HepG2 (cell line): Measurements from ENCODE around the gene HLF. TPM values are rescaled to one million over a fixed set of nuclear protein-coding genes. Genes with fewer than 3 reads are reported as not detected.

Experiments
- BORCS8-MEF2B ChIP-seq: sonication (generic); formaldehyde crosslinking; IDR thresholded peaks from 2 replicates; pipeline ENCODE4 v1.8.0; 2022; ENCODE audit warnings: mild to moderate bottlenecking, missing genetic modification reagents
- BRF2 ChIP-seq: sonication (generic); formaldehyde crosslinking; IDR thresholded peaks from 2 replicates; pipeline ENCODE4 v1.8.1; 2022; ENCODE audit warnings: mild to moderate bottlenecking, missing genetic modification reagents
- FOSL1 ChIP-seq: sonication (generic); formaldehyde crosslinking; IDR thresholded peaks from 2 replicates; pipeline ENCODE4 v1.9.0; 2021; ENCODE audit warnings: missing genetic modification reagents, borderline replicate concordance
- GABPA ChIP-seq, 2 experiments: IDR thresholded peaks; 2 replicates each; pipeline ENCODE4 v1.6.1; 2011 to 2016; ENCODE audit warnings: low read depth in 2 of 2, low read length in 1 of 2, missing biosample characterization in 1 of 2, missing genetic modification characterization in 1 of 2
- GRHL1 ChIP-seq: sonication (generic); formaldehyde crosslinking; conservative IDR thresholded peaks from 2 replicates; pipeline ENCODE4 v1.8.0; 2022; ENCODE audit warnings: missing genetic modification reagents
- HOMEZ ChIP-seq: IDR thresholded peaks from 2 replicates; pipeline ENCODE4 v1.6.1; 2016; ENCODE audit warnings: low read depth
- MAX ChIP-seq: IDR thresholded peaks from 2 replicates; pipeline ENCODE4 v1.6.1; 2012; ENCODE audit warnings: inconsistent platforms
- NFKB2 ChIP-seq: sonication (generic); formaldehyde crosslinking; IDR thresholded peaks from 2 replicates; pipeline ENCODE4 v1.4.0; 2020; ENCODE audit warnings: missing genetic modification reagents, borderline replicate concordance
- NFYB ChIP-seq: sonication (generic); formaldehyde crosslinking; IDR thresholded peaks from 2 replicates; pipeline ENCODE4 v1.4.0; 2020; ENCODE audit warnings: missing genetic modification reagents
- NR2F6 ChIP-seq, 2 experiments: IDR thresholded peaks; 2 replicates each; pipeline ENCODE4 v1.6.1; 2016; ENCODE audit warnings: antibody characterized with exemption in 1 of 2, mild to moderate bottlenecking in 1 of 2
- PAWR ChIP-seq: sonication (generic); formaldehyde crosslinking; IDR thresholded peaks from 2 replicates; pipeline ENCODE4 v1.4.0; 2020; ENCODE audit warnings: missing genetic modification reagents, mild to moderate bottlenecking, borderline replicate concordance
- SIN3A ChIP-seq: IDR thresholded peaks from 2 replicates; pipeline ENCODE4 v1.6.1; 2011; ENCODE audit warnings: low read depth, mild to moderate bottlenecking, control low read depth, low read length, borderline replicate concordance
- SIX4 ChIP-seq: sonication (generic); formaldehyde crosslinking; IDR thresholded peaks from 2 replicates; pipeline ENCODE4 v1.4.0; 2020; ENCODE audit warnings: missing genetic modification reagents
- SP4 ChIP-seq: sonication (generic); formaldehyde crosslinking; IDR thresholded peaks from 2 replicates; pipeline ENCODE4 v1.8.1; 2023; ENCODE audit warnings: mild to moderate bottlenecking, missing genetic modification reagents
- SRSF4 ChIP-seq: fragments of 200-400 bp; formaldehyde crosslinking; IDR thresholded peaks from one replicate; pipeline ENCODE4 v1.6.1; 2018; ENCODE audit warnings: mild to moderate bottlenecking, low read depth, low read length, moderate library complexity; ENCODE audit not compliant: poor library complexity, severe bottlenecking
- THAP11 ChIP-seq: IDR thresholded peaks from 2 replicates; pipeline ENCODE4 v1.6.1; 2016; ENCODE audit warnings: missing biosample characterization, missing genetic modification reagents
- THAP8 ChIP-seq: sonication (generic); formaldehyde crosslinking; IDR thresholded peaks from 2 replicates; pipeline ENCODE4 v1.5.1; 2020; ENCODE audit warnings: missing genetic modification reagents, mild to moderate bottlenecking, borderline replicate concordance
- ZEB1 ChIP-seq: IDR thresholded peaks from 2 replicates; pipeline ENCODE4 v1.6.1; 2012; ENCODE audit warnings: mild to moderate bottlenecking, low read depth, inconsistent platforms; ENCODE audit not compliant: insufficient replicate concordance
- ZFP1 ChIP-seq: IDR thresholded peaks from 2 replicates; pipeline ENCODE4 v1.6.1; 2016
- ZMYM4 ChIP-seq: sonication (generic); formaldehyde crosslinking; IDR thresholded peaks from 2 replicates; pipeline ENCODE4 v1.8.1; 2023; ENCODE audit warnings: mild to moderate bottlenecking, missing genetic modification reagents
- ZNF180 ChIP-seq: sonication (generic); formaldehyde crosslinking; IDR thresholded peaks from 2 replicates; pipeline ENCODE4 v1.4.0; 2020; ENCODE audit warnings: low read depth, missing genetic modification reagents, borderline replicate concordance
- ZNF235 ChIP-seq: sonication (generic); formaldehyde crosslinking; IDR thresholded peaks from 2 replicates; pipeline ENCODE4 v1.8.1; 2023; ENCODE audit warnings: mild to moderate bottlenecking, missing genetic modification reagents, borderline replicate concordance
- ZNF282 ChIP-seq: fragments of 450-650 bp; IDR thresholded peaks from 2 replicates; pipeline ENCODE4 v1.6.1; 2018; ENCODE audit not compliant: partially characterized antibody
- ZNF557 ChIP-seq: sonication (generic); formaldehyde crosslinking; IDR thresholded peaks from 2 replicates; pipeline ENCODE4 v1.4.0; 2020; ENCODE audit warnings: missing genetic modification reagents
- ZNF564 ChIP-seq: sonication (generic); formaldehyde crosslinking; IDR thresholded peaks from 2 replicates; pipeline ENCODE4 v1.8.1; 2023; ENCODE audit warnings: mild to moderate bottlenecking, missing genetic modification reagents
- polyA plus RNA-seq, 8 experiments: library from polyadenylated mRNA; depleted of rRNA in 3 of 8; stranded (reverse) in 7 of 8; unstranded in 1 of 8; fragments of >200 nt; fragmentation: Illumina TruSeq in 4 of 8; extraction: Trizol in 4 of 8; gene quantifications; 2 replicates each; pipeline versions ENCODE4 v1.2.1 to v1.2.3, GENCODE V29; 2011 to 2016; ENCODE audit warnings: low read depth in 4 of 8, missing spikeins in 1 of 8, mixed read lengths in 1 of 8; ENCODE audit not compliant: insufficient read depth in 1 of 8
- total RNA-seq, 5 experiments: library from RNA; depleted of rRNA; stranded (reverse); fragments of >200 nt; fragmentation: Illumina TruSeq; extraction: Trizol; gene quantifications; 2 replicates each; pipeline ENCODE4 v1.2.3, GENCODE V29; 2016; ENCODE audit warnings: low read depth in 1 of 5

Gene HLF
- total and polyA plus RNA-seq, 2 of the 13 experiments (the other 11 are each of a cell fraction or from before 2014, with no cell fraction given): 202 to 346 TPM

- no peak; the same call in 1 of the 2 replicates for TF ChIP-seq MAX
- no peak for TF ChIP-seq NR2F6 (IDR thresholded peaks at IDR 0.05)
- no peak for TF ChIP-seq NR2F6 (CRISPR knock-in tag; IDR thresholded peaks at IDR 0.05)
- no peak for TF ChIP-seq NFYB (CRISPR knock-in tag)
- TF ChIP-seq ZNF282: no peak
- TF ChIP-seq SIN3A: 0 out of 2 replicates have a peak, but pooled peaks have one; percentile 30
- no peak for TF ChIP-seq HOMEZ (CRISPR knock-in tag)
- TF ChIP-seq THAP11 (CRISPR knock-in tag): peak; percentile 41; the same call in 1 of the 2 replicates
- TF ChIP-seq BRF2 (CRISPR knock-in tag): 0 out of 2 replicates have a peak, but pooled peaks have one; percentile 4
- no peak for TF ChIP-seq ZNF564
- no peak for TF ChIP-seq SP4 (CRISPR knock-in tag)
- no peak for TF ChIP-seq GABPA (IDR thresholded peaks at IDR 0.05; ENCODE audit: low read depth, low read length)
- TF ChIP-seq GABPA (CRISPR knock-in tag; IDR thresholded peaks at IDR 0.05; ENCODE audit: low read depth): no peak
- no peak for TF ChIP-seq NFKB2 (CRISPR knock-in tag)
- TF ChIP-seq SRSF4: no peak
- TF ChIP-seq ZEB1: peak; percentile 31
- TF ChIP-seq ZNF235 (CRISPR knock-in tag): no peak
- no peak for TF ChIP-seq ZFP1 (CRISPR knock-in tag)
- no peak for TF ChIP-seq ZNF180 (CRISPR knock-in tag)
- no peak for TF ChIP-seq THAP8 (CRISPR knock-in tag)
- TF ChIP-seq PAWR (CRISPR knock-in tag): no peak
- no peak for TF ChIP-seq ZNF557 (CRISPR knock-in tag)
- no peak for TF ChIP-seq ZMYM4 (CRISPR knock-in tag)
- TF ChIP-seq GRHL1: no peak
- TF ChIP-seq BORCS8-MEF2B: 0 out of 2 replicates have a peak, but pooled peaks have one; percentile 11
- TF ChIP-seq FOSL1 (CRISPR knock-in tag): no peak
- no peak for TF ChIP-seq SIX4 (CRISPR knock-in tag)
Observed at GRCh38 chr17:55274355-55275255, 9.8 kb downstream of the HLF start (continued).
